SK-N-SH treated with all-trans-retinoic acid at 6 μM for 48 hours (cell line): ENCODE data around the gene RECQL5.
A peak's percentile ranks its signal among the peaks of the same experiment; 100 is the strongest.

Source experiments
- ATAC-seq: fragments of 200-7000 bp; cut with Tn5 transposase; 3 replicates; pipeline ENCODE4 v1.9.1; 2020; ENCODE audit warnings: mild to moderate bottlenecking, moderate library complexity
- ARNTL ChIP-seq: fragments of 450-650 bp; formaldehyde crosslinking; IDR thresholded peaks from 2 replicates; pipeline ENCODE4 v1.5.0; 2020; ENCODE audit warnings: low read depth, mild to moderate bottlenecking, moderate library complexity, borderline replicate concordance
- BACH2 ChIP-seq: fragments of 250-450 bp; sonication (Bioruptor Pico); IDR thresholded peaks from 2 replicates; pipeline ENCODE4 v1.9.0; 2021; ENCODE audit warnings: mild to moderate bottlenecking, borderline replicate concordance
- CREB5 ChIP-seq: fragments of 250-450 bp; sonication (Bioruptor Pico); IDR thresholded peaks from 2 replicates; pipeline ENCODE4 v1.5.1; 2020; ENCODE audit warnings: low read depth, mild to moderate bottlenecking, moderate library complexity
- CSDC2 ChIP-seq: fragments of 250-450 bp; sonication (Bioruptor Pico); IDR thresholded peaks from 2 replicates; pipeline ENCODE4 v1.5.0; 2020; ENCODE audit warnings: mild to moderate bottlenecking, moderate library complexity
- ESRRG ChIP-seq: fragments of 250-450 bp; sonication (Bioruptor Pico); IDR thresholded peaks from 2 replicates; pipeline ENCODE4 v1.6.1; 2021; ENCODE audit warnings: mild to moderate bottlenecking
- GLIS3 ChIP-seq: fragments of 250-450 bp; sonication (Bioruptor Pico); IDR thresholded peaks from 2 replicates; pipeline ENCODE4 v1.5.0; 2020; ENCODE audit warnings: mild to moderate bottlenecking, moderate library complexity
- ISL1 ChIP-seq: fragments of 250-450 bp; sonication (Bioruptor Pico); IDR thresholded peaks from 2 replicates; pipeline ENCODE4 v2.1.2; 2022; ENCODE audit warnings: mild to moderate bottlenecking, moderate library complexity
- OSR1 ChIP-seq: fragments of 250-450 bp; sonication (Bioruptor Pico); IDR thresholded peaks from 2 replicates; pipeline ENCODE4 v1.8.0; 2022; ENCODE audit warnings: moderate library complexity, mild to moderate bottlenecking, inconsistent platforms
- PATZ1 ChIP-seq: fragments of 250-450 bp; sonication (Bioruptor Pico); IDR thresholded peaks from 2 replicates; pipeline ENCODE4 v1.8.0; 2020; ENCODE audit warnings: mild to moderate bottlenecking, moderate library complexity, borderline replicate concordance
- POU6F1 ChIP-seq: fragments of 250-450 bp; sonication (Bioruptor Pico); IDR thresholded peaks from 2 replicates; pipeline ENCODE4 v1.8.0; 2021; ENCODE audit warnings: low read depth, mild to moderate bottlenecking, moderate library complexity, borderline replicate concordance
- PPARA ChIP-seq: fragments of 250-450 bp; sonication (Bioruptor Pico); IDR thresholded peaks from 2 replicates; pipeline ENCODE4 v1.5.0; 2020; ENCODE audit warnings: mild to moderate bottlenecking, borderline replicate concordance
- RARB ChIP-seq: fragments of 250-450 bp; sonication (Bioruptor Pico); IDR thresholded peaks from 2 replicates; pipeline ENCODE4 v1.8.0; 2021; ENCODE audit warnings: mild to moderate bottlenecking, moderate library complexity
- SNAI2 ChIP-seq: fragments of 250-450 bp; sonication (Bioruptor Pico); IDR thresholded peaks from 2 replicates; pipeline ENCODE4 v1.5.0; 2020; ENCODE audit warnings: mild to moderate bottlenecking, moderate library complexity
- TSHZ2 ChIP-seq: fragments of 250-450 bp; sonication (Bioruptor Pico); IDR thresholded peaks from 2 replicates; pipeline ENCODE4 v1.5.0; 2020; ENCODE audit warnings: mild to moderate bottlenecking, moderate library complexity
- ZC3H10 ChIP-seq: fragments of 250-450 bp; sonication (Bioruptor Pico); IDR thresholded peaks from 2 replicates; pipeline ENCODE4 v1.5.1; 2021; ENCODE audit warnings: mild to moderate bottlenecking, moderate library complexity
- ZFP3 ChIP-seq: fragments of 250-450 bp; sonication (Bioruptor Pico); IDR thresholded peaks from 2 replicates; pipeline ENCODE4 v1.5.0; 2020; ENCODE audit warnings: mild to moderate bottlenecking, moderate library complexity
- ZFP30 ChIP-seq: fragments of 450-650 bp; formaldehyde crosslinking; IDR thresholded peaks from 2 replicates; pipeline ENCODE4 v1.5.0; 2022; ENCODE audit warnings: mild to moderate bottlenecking, moderate library complexity
- ZNF70 ChIP-seq: fragments of 450-650 bp; formaldehyde crosslinking; IDR thresholded peaks from 2 replicates; pipeline ENCODE4 v1.5.0; 2020; ENCODE audit warnings: mild to moderate bottlenecking, moderate library complexity
- ZNF8 ChIP-seq: fragments of 450-650 bp; formaldehyde crosslinking; IDR thresholded peaks from 2 replicates; pipeline ENCODE4 v1.5.0; 2020; ENCODE audit warnings: mild to moderate bottlenecking, moderate library complexity

Gene RECQL5

GRCh38 chr17:75614556-75615270, 52.2 kb downstream of the RECQL5 start:
- no peak for ATAC-seq
- TF ChIP-seq BACH2 (CRISPR knock-in tag) (no peak), OSR1 (CRISPR knock-in tag) (no peak), CSDC2 (CRISPR knock-in tag) (no peak), ISL1 (CRISPR knock-in tag) (no peak), ZFP30 (CRISPR knock-in tag) (no peak), ZNF70 (CRISPR knock-in tag) (no peak), PATZ1 (CRISPR knock-in tag) (no peak), RARB (no peak), TSHZ2 (CRISPR knock-in tag) (no peak), ARNTL (no peak), PPARA (CRISPR knock-in tag) (no peak), ESRRG (CRISPR knock-in tag) (no peak), ZFP3 (CRISPR knock-in tag) (no peak), CREB5 (CRISPR knock-in tag) (no peak), SNAI2 (no peak), ZNF8 (CRISPR knock-in tag) (no peak), POU6F1 (no peak)

- no peak for TF ChIP-seq OSR1 (CRISPR knock-in tag)
- TF ChIP-seq PPARA (CRISPR knock-in tag): no peak
- no peak for TF ChIP-seq GLIS3 (CRISPR knock-in tag)
- no peak for TF ChIP-seq ZC3H10
- no peak for TF ChIP-seq BACH2 (CRISPR knock-in tag)
- TF ChIP-seq ZNF70 (CRISPR knock-in tag): no peak
- no peak for TF ChIP-seq CREB5 (CRISPR knock-in tag)
- peak; percentile 42 for ATAC-seq
These were observed 52.9 kb downstream of the RECQL5 start for GRCh38 chr17:75614006-75614405.

GRCh38 chr17:75612906-75613626, 53.9 kb downstream of the RECQL5 start:
- TF ChIP-seq ZC3H10 (no peak), ZNF8 (CRISPR knock-in tag) (no peak), PPARA (CRISPR knock-in tag) (no peak), OSR1 (CRISPR knock-in tag) (no peak), CREB5 (CRISPR knock-in tag) (no peak), TSHZ2 (CRISPR knock-in tag) (no peak), ESRRG (CRISPR knock-in tag) (no peak), GLIS3 (CRISPR knock-in tag) (no peak), ARNTL (no peak)
- ATAC-seq: no peak
